Measurements from ENCODE around the gene SRF. TPM values are rescaled to one million over a fixed set of nuclear protein-coding genes. Genes with fewer than 3 reads are reported as not detected.
A peak's percentile ranks its signal among the peaks of the same experiment; 100 is the strongest.

Gene SRF
- total RNA-seq, 4 donors from 2014 or later = 23.1 to 29.7 (median 26.4) TPM

DNA sequence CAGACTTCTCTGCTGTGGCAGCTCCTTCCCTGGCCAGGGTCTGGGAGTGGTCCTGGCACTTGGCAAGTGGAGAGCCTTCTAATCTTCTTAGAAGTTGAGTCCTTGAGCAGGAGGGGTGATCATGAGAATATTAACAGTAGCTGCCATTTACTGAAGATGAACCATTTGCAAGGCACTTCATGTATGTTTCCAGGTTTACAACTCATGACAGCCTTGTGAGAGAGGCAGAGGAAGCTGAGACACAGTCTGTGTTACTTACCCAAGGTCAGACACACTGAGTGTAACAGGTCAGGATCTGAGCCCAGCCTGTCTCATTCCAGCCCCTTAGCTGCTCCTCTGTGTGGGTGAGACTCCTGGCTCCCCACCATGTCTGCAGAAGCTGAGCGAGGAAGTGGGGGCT lies 45.5 kb upstream of the SRF start:
- TF ChIP-seq POLR2A (IDR thresholded peaks at IDR 0.05) = no peak
- TF ChIP-seq CTCF (IDR thresholded peaks at IDR 0.05) = no peak
- DNase-seq = no peak
- no peaks in the 10 kb centered on the region for H3K9me3 ChIP-seq

GRCh38 chr6:43127180-43127579 lies 43.9 kb upstream of the SRF start:
- Histone ChIP-seq H3K9me3 (no peaks in the 10 kb centered on the region), H3K36me3 (no peaks in the 10 kb centered on the region), H3K4me1 (no peaks in the 10 kb centered on the region), H3K27me3 (no peaks in the 10 kb centered on the region), H3K4me3 (no peak overlapping the region), H3K27ac (no peak overlapping the region)
- no peak for TF ChIP-seq CTCF (IDR thresholded peaks at IDR 0.05)
- TF ChIP-seq POLR2A (IDR thresholded peaks at IDR 0.05) = no peak
- no peak for DNase-seq

More for the DNA sequence above, 45.5 kb upstream of the SRF start:
- no peak overlapping the region for H3K27ac ChIP-seq
- H3K4me1 ChIP-seq = no peaks in the 10 kb centered on the region
- H3K36me3 ChIP-seq = no peaks in the 10 kb centered on the region
- H3K27me3 ChIP-seq = no peaks in the 10 kb centered on the region
- H3K4me3 ChIP-seq = no peak overlapping the region

GRCh38 chr6:43127877-43128276 lies 43.2 kb upstream of the SRF start:
- Histone ChIP-seq H3K4me1 (no peaks in the 10 kb centered on the region), H3K9me3 (no peaks in the 10 kb centered on the region), H3K27me3 (no peaks in the 10 kb centered on the region), H3K36me3 (no peaks in the 10 kb centered on the region), H3K27ac (no peak overlapping the region), H3K4me3 (no peak overlapping the region)
- no peak for TF ChIP-seq CTCF (IDR thresholded peaks at IDR 0.05)
- no peak for TF ChIP-seq POLR2A (IDR thresholded peaks at IDR 0.05)
- no peak for DNase-seq

DNA sequence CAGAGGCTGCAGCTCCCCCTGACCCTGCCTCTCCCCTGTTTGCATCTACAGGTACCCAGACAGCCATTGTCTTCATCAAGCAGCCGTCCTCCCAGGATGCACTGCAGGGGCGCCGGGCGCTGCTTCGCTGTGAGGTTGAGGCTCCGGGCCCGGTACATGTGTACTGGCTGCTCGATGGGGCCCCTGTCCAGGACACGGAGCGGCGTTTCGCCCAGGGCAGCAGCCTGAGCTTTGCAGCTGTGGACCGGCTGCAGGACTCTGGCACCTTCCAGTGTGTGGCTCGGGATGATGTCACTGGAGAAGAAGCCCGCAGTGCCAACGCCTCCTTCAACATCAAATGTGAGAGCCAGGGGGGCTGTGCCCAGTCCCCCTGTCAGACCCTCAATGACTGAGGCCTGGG lies 42.1 kb upstream of the SRF start:
- no peak for TF ChIP-seq CTCF (IDR thresholded peaks at IDR 0.05)
- no peak for TF ChIP-seq POLR2A (IDR thresholded peaks at IDR 0.05)
- no peaks in the 10 kb centered on the region for H3K4me1 ChIP-seq
- H3K4me3 ChIP-seq = no peak overlapping the region
- no peak for DNase-seq
- H3K27ac ChIP-seq = no peak overlapping the region
- H3K27me3 ChIP-seq = no peaks in the 10 kb centered on the region
- no peaks in the 10 kb centered on the region for H3K36me3 ChIP-seq
- no peaks in the 10 kb centered on the region for H3K9me3 ChIP-seq

- H3K4me3 ChIP-seq = no peak overlapping the region
- H3K27ac ChIP-seq = no peak overlapping the region
- no peaks in the 10 kb centered on the region for H3K27me3 ChIP-seq
- no peaks in the 10 kb centered on the region for H3K4me1 ChIP-seq
- H3K9me3 ChIP-seq = no peaks in the 10 kb centered on the region
- peak in 2 of 3 donors; percentile 62 to 70 for DNase-seq
- no peaks in the 10 kb centered on the region for H3K36me3 ChIP-seq
- TF ChIP-seq POLR2A (IDR thresholded peaks at IDR 0.05) (no peak), CTCF (IDR thresholded peaks at IDR 0.05) (peak in 4 of 6 experiments; percentile 27 to 66 (median 61))
Observed at GRCh38 chr6:43129434-43130194, 41.5 kb upstream of the SRF start.
